Activated CD8-positive, alpha-beta memory T cell treated with anti-CD3 and anti-CD28 coated beads, Interleukin-2, amount 10 ng/mL, durations not matched to agents 7 days and 5 days (primary cell): ENCODE measurements around the gene TMEM219. TPM values are rescaled to one million over a fixed set of nuclear protein-coding genes. Genes with fewer than 3 reads are reported as not detected.

Experiments
- ATAC-seq: fragments of 150-1000 bp; cut with Tn5 transposase; one replicate; pipeline ENCODE4 v1.10.0; 2021; ENCODE audit warnings: moderate library complexity
- CTCF ChIA-PET: fragments of 350-600 bp; sonication (Branson Sonifier 250); formaldehyde crosslinking; loops from one replicate; lab custom pipeline; 2021; ENCODE audit warnings: antibody characterized with exemption; lab: Charles Lee
- DNase-seq: peaks from one replicate; pipeline ENCODE4 v3.0.0-alpha.2; 2020
- H3K27ac Mint-ChIP-seq: one replicate; pipeline ENCODE4 v1.8.0; 2021; ENCODE audit warnings: mild to moderate bottlenecking, mixed read lengths
- H3K27me3 Mint-ChIP-seq: one replicate; pipeline ENCODE4 v1.8.0; 2021; ENCODE audit warnings: mixed read lengths
- H3K36me3 Mint-ChIP-seq: one replicate; pipeline ENCODE4 v1.8.0; 2021; ENCODE audit warnings: mild to moderate bottlenecking, mixed read lengths
- H3K4me1 Mint-ChIP-seq: one replicate; pipeline ENCODE4 v1.8.0; 2021; ENCODE audit warnings: mixed read lengths
- H3K4me3 Mint-ChIP-seq: one replicate; pipeline ENCODE4 v1.8.0; 2021; ENCODE audit warnings: mild to moderate bottlenecking, moderate library complexity, mixed read lengths
- H3K9me3 Mint-ChIP-seq: one replicate; pipeline ENCODE4 v1.8.0; 2022; ENCODE audit warnings: low read depth, mixed read lengths
- total RNA-seq, 2 experiments: library from RNA; stranded (reverse); gene quantifications; one replicate each; pipeline ENCODE4 v1.2.3, GENCODE V29; 2021

TMEM219 gene
- total RNA-seq, 2 experiments from 2014 or later = 56.9 to 67.6 TPM

- ATAC-seq = no peak
- DNase-seq = no peak
- peak overlapping the region; percentile 62 for H3K27ac Mint-ChIP-seq
- H3K4me1 Mint-ChIP-seq = peaks cover 30% of the 10 kb centered on the region
- CTCF ChIA-PET = interaction anchor here (0.6 to 1.3 kb wide), 3 partner anchors 10 to 129 kb away, joined by 3 to 5 read pairs (median 3); partner anchors contain the start of gene INO80E
- no peaks in the 10 kb centered on the region for H3K9me3 Mint-ChIP-seq
- no peak overlapping the region for H3K4me3 Mint-ChIP-seq
- H3K36me3 Mint-ChIP-seq = peaks cover 27% of the 10 kb centered on the region
- no peaks in the 10 kb centered on the region for H3K27me3 Mint-ChIP-seq
Observed at GRCh38 chr16:29977063-29977825, 15.4 kb downstream of the TMEM219 start.

GRCh38 chr16:29978081-29978480 lies 16.2 kb downstream of the TMEM219 start:
- CTCF ChIA-PET = interaction anchor here (0.6 to 1.3 kb wide), 3 partner anchors 9 to 130 kb away, joined by 3 to 5 read pairs (median 3); no protein-coding TSS in a partner anchor
- Mint-ChIP-seq H3K4me1 (peaks cover 26% of the 10 kb centered on the region), H3K4me3 (no peak overlapping the region), H3K9me3 (no peaks in the 10 kb centered on the region), H3K27ac (no peak overlapping the region), H3K27me3 (no peaks in the 10 kb centered on the region), H3K36me3 (peaks cover 28% of the 10 kb centered on the region)
- ATAC-seq (no peak), DNase-seq (no peak)

GRCh38 chr16:29978564-29979270 lies 16.8 kb downstream of the TMEM219 start:
- Mint-ChIP-seq H3K9me3 (no peaks in the 10 kb centered on the region), H3K27ac (no peak overlapping the region), H3K27me3 (no peaks in the 10 kb centered on the region), H3K4me3 (no peak overlapping the region), H3K36me3 (peaks cover 29% of the 10 kb centered on the region), H3K4me1 (peaks cover 22% of the 10 kb centered on the region)
- ATAC-seq (no peak), DNase-seq (no peak)
- CTCF ChIA-PET = interaction anchor here (0.6 to 1.2 kb wide), 2 partner anchors 8 to 54 kb away, joined by 3 read pairs; no protein-coding TSS in a partner anchor

- peaks cover 47% of the 10 kb centered on the region for H3K36me3 Mint-ChIP-seq
- H3K4me3 Mint-ChIP-seq = no peak overlapping the region
- no peak overlapping the region for H3K27ac Mint-ChIP-seq
- DNase-seq (no peak), ATAC-seq (no peak)
- H3K9me3 Mint-ChIP-seq = no peaks in the 10 kb centered on the region
- no peaks in the 10 kb centered on the region for H3K27me3 Mint-ChIP-seq
- no peaks in the 10 kb centered on the region for H3K4me1 Mint-ChIP-seq
- CTCF ChIA-PET = no interaction called here
Observed at GRCh38 chr16:29982560-29983419, 20.9 kb downstream of the TMEM219 start.

- Mint-ChIP-seq H3K4me1 (no peaks in the 10 kb centered on the region), H3K9me3 (no peaks in the 10 kb centered on the region), H3K36me3 (peaks cover 47% of the 10 kb centered on the region), H3K4me3 (no peak overlapping the region), H3K27ac (no peak overlapping the region), H3K27me3 (no peaks in the 10 kb centered on the region)
- CTCF ChIA-PET = no interaction called here
- ATAC-seq (no peak), DNase-seq (no peak)
Observed at GRCh38 chr16:29983420-29984136, 21.7 kb downstream of the TMEM219 start.

- Mint-ChIP-seq H3K9me3 (no peaks in the 10 kb centered on the region), H3K27me3 (no peaks in the 10 kb centered on the region), H3K27ac (no peak overlapping the region), H3K36me3 (peaks cover 48% of the 10 kb centered on the region), H3K4me3 (no peak overlapping the region), H3K4me1 (no peaks in the 10 kb centered on the region)
- no peak for DNase-seq
- no peak for ATAC-seq
- CTCF ChIA-PET = no interaction called here
Observed at GRCh38 chr16:29984137-29984763, 22.4 kb downstream of the TMEM219 start.

GRCh38 chr16:29984764-29985147 lies 22.9 kb downstream of the TMEM219 start:
- ATAC-seq (no peak), DNase-seq (no peak)
- Mint-ChIP-seq H3K27ac (no peak overlapping the region), H3K27me3 (no peaks in the 10 kb centered on the region), H3K4me3 (no peak overlapping the region), H3K9me3 (no peaks in the 10 kb centered on the region), H3K4me1 (no peaks in the 10 kb centered on the region), H3K36me3 (peaks cover 43% of the 10 kb centered on the region)
- CTCF ChIA-PET = no interaction called here

- CTCF ChIA-PET = interaction anchor here (1.1 kb wide), 1 partner anchor 12 kb away, joined by 4 read pairs; the partner anchor contains the start of gene TAOK2
- Mint-ChIP-seq H3K27ac (no peak overlapping the region), H3K36me3 (peaks cover 43% of the 10 kb centered on the region), H3K4me1 (no peaks in the 10 kb centered on the region), H3K4me3 (no peak overlapping the region), H3K9me3 (no peaks in the 10 kb centered on the region), H3K27me3 (no peaks in the 10 kb centered on the region)
- DNase-seq (no peak), ATAC-seq (no peak)
Observed at GRCh38 chr16:29985271-29985811, 23.5 kb downstream of the TMEM219 start.

GRCh38 chr16:29986231-29986630 lies 24.4 kb downstream of the TMEM219 start:
- peaks cover 46% of the 10 kb centered on the region for H3K36me3 Mint-ChIP-seq
- no peak overlapping the region for H3K27ac Mint-ChIP-seq

GRCh38 chr16:29986931-29987330 lies 25.1 kb downstream of the TMEM219 start:
- Mint-ChIP-seq H3K27me3 (no peaks in the 10 kb centered on the region), H3K36me3 (peaks cover 44% of the 10 kb centered on the region), H3K27ac (no peak overlapping the region), H3K4me1 (no peaks in the 10 kb centered on the region), H3K4me3 (no peak overlapping the region), H3K9me3 (no peaks in the 10 kb centered on the region)
- no peak for DNase-seq
- CTCF ChIA-PET = interaction anchor here (0.7 to 1.0 kb wide), 2 partner anchors 9 to 10 kb away, joined by 3 read pairs; no protein-coding TSS in a partner anchor
- no peak for ATAC-seq

More at GRCh38 chr16:29986231-29986630, 24.4 kb downstream of the TMEM219 start:
- DNase-seq (no peak), ATAC-seq (no peak)
- CTCF ChIA-PET = interaction anchor here (1.0 to 1.1 kb wide), 2 partner anchors 11 to 13 kb away, joined by 3 to 4 read pairs; partner anchors contain the start of gene TAOK2
- no peaks in the 10 kb centered on the region for H3K4me1 Mint-ChIP-seq
- no peak overlapping the region for H3K4me3 Mint-ChIP-seq
- H3K27me3 Mint-ChIP-seq = no peaks in the 10 kb centered on the region
- H3K9me3 Mint-ChIP-seq = no peaks in the 10 kb centered on the region

- Mint-ChIP-seq H3K27ac (no peak overlapping the region), H3K4me1 (no peaks in the 10 kb centered on the region), H3K27me3 (no peaks in the 10 kb centered on the region), H3K4me3 (no peak overlapping the region), H3K9me3 (no peaks in the 10 kb centered on the region), H3K36me3 (peaks cover 43% of the 10 kb centered on the region)
- CTCF ChIA-PET = interaction anchor here (0.7 to 0.8 kb wide), 2 partner anchors 9 to 14 kb away, joined by 3 read pairs; partner anchors contain the start of gene TAOK2
- DNase-seq (no peak), ATAC-seq (no peak)
Observed at GRCh38 chr16:29987371-29988085, 25.6 kb downstream of the TMEM219 start.
